ENCODE results near the gene POLR2L.

The POLR2L gene

GRCh38 chr11:849104-849824 lies 6.9 kb upstream of the POLR2L start:
- no peak for TF ChIP-seq CTCF (IDR thresholded peaks at IDR 0.05; ENCODE audit: insufficient read depth, low read depth, low read length, missing control alignments)
- DNase-seq (ENCODE audit: low read depth), result no peak
- peak overlapping the region; percentile 7; the same call in 1 of the 2 replicates for H3K4me3 ChIP-seq (ENCODE audit: low read depth, low read length)

GRCh38 chr11:848380-848931 lies 6.1 kb upstream of the POLR2L start:
- no peak overlapping the region for H3K4me3 ChIP-seq (ENCODE audit: low read depth, low read length)
- DNase-seq (ENCODE audit: low read depth), result peak; percentile 58
- peak; percentile 97 for TF ChIP-seq CTCF (IDR thresholded peaks at IDR 0.05; ENCODE audit: insufficient read depth, low read depth, low read length, missing control alignments)

- no peak for TF ChIP-seq CTCF (IDR thresholded peaks at IDR 0.05; ENCODE audit: insufficient read depth, low read depth, low read length, missing control alignments)
- no peak for DNase-seq (ENCODE audit: low read depth)
Observed at GRCh38 chr11:847876-848275, 5.5 kb upstream of the POLR2L start.

GRCh38 chr11:846496-847098 lies 4.3 kb upstream of the POLR2L start:
- H3K4me3 ChIP-seq (ENCODE audit: low read depth, low read length), result no peak overlapping the region
- no peak for DNase-seq (ENCODE audit: low read depth)
- TF ChIP-seq CTCF (IDR thresholded peaks at IDR 0.05; ENCODE audit: insufficient read depth, low read depth, low read length, missing control alignments), result no peak

More at GRCh38 chr11:847876-848275, 5.5 kb upstream of the POLR2L start:
- no peak overlapping the region for H3K4me3 ChIP-seq (ENCODE audit: low read depth, low read length)

GRCh38 chr11:845872-846495 lies 3.7 kb upstream of the POLR2L start:
- no peak for DNase-seq (ENCODE audit: low read depth)
- TF ChIP-seq CTCF (IDR thresholded peaks at IDR 0.05; ENCODE audit: insufficient read depth, low read depth, low read length, missing control alignments), result no peak

GRCh38 chr11:844693-845644 lies 2.6 kb upstream of the POLR2L start:
- TF ChIP-seq CTCF (IDR thresholded peaks at IDR 0.05; ENCODE audit: insufficient read depth, low read depth, low read length, missing control alignments), result no peak
- no peak overlapping the region for H3K4me3 ChIP-seq (ENCODE audit: low read depth, low read length)
- DNase-seq (ENCODE audit: low read depth), result no peak

More at GRCh38 chr11:845872-846495, 3.7 kb upstream of the POLR2L start:
- no peak overlapping the region for H3K4me3 ChIP-seq (ENCODE audit: low read depth, low read length)
